Measurements from ENCODE around the gene TMEM69. TPM values are rescaled to one million over a fixed set of nuclear protein-coding genes. Genes with fewer than 3 reads are reported as not detected.

TMEM69 gene
- total and polyA plus RNA-seq, 12 donors, result 12.9 to 31.0 (median 24.6) TPM

- Histone ChIP-seq H3K4me3 (peak overlapping the region in 8 of 10 donors; percentile 70 to 94 (median 84)), H3K27ac (peak overlapping the region in 2 of 10 donors; percentile 92 to 98), H3K27me3 (no peaks in the 10 kb centered on the region), H3K36me3 (no peaks in the 10 kb centered on the region), H3K4me1 (peaks cover 6 to 72% (median 67%) of the 10 kb centered on the region in 9 donors), H3K9me3 (no peaks in the 10 kb centered on the region)
- ATAC-seq (no peak), DNase-seq (no peak)
- no peak for TF ChIP-seq CTCF (IDR thresholded peaks at IDR 0.05)
- 39 to 40% methylated on average over 2 of the region's 2 CpGs for WGBS, 2 donors
- intact Hi-C loops (cut with DNase I), result loop anchor here in 2 of 10 donors (10.0 kb wide), 3 partner anchors 60 to 340 kb away; partner anchors contain the start of genes CCDC17 (in 1 of the 2) and NASP (in 1 of the 2)
Observed at GRCh38 chr1:45684402-45684801, 3.6 kb upstream of the TMEM69 start.

GRCh38 chr1:45685308-45686014 lies 2.5 kb upstream of the TMEM69 start:
- peak overlapping the region; percentile 84 to 98 (median 96) for H3K27ac ChIP-seq
- no peak for TF ChIP-seq CTCF (IDR thresholded peaks at IDR 0.05)
- no peaks in the 10 kb centered on the region for H3K9me3 ChIP-seq
- ATAC-seq (no peak), DNase-seq (no peak)
- H3K4me1 ChIP-seq, result peaks cover 0 to 66% (median 59%) of the 10 kb centered on the region in 9 donors
- H3K4me3 ChIP-seq, result peak overlapping the region; percentile 70 to 95 (median 84)
- WGBS, 2 donors, result 1% methylated on average over 13 of the region's 13 CpGs
- intact Hi-C loops (cut with DNase I), result loop anchor here in 6 of 10 donors (1.0 to 10.0 kb wide), 9 partner anchors 61 to 339 kb away; partner anchors contain the start of genes IPP (in 4 of the 6), NASP (in 2 of the 6), CCDC163 (in 1 of the 6) and CCDC17 (in 1 of the 6)
- peaks cover 0 to 2% (median 0%) of the 10 kb centered on the region in 9 donors for H3K36me3 ChIP-seq
- no peaks in the 10 kb centered on the region for H3K27me3 ChIP-seq

GRCh38 chr1:45686015-45686287 lies 2.0 kb upstream of the TMEM69 start:
- TF ChIP-seq CTCF (IDR thresholded peaks at IDR 0.05), result no peak
- intact Hi-C loops (cut with DNase I), result loop anchor here in 6 of 10 donors (1.0 to 10.0 kb wide), 9 partner anchors 61 to 339 kb away; partner anchors contain the start of genes IPP (in 4 of the 6), NASP (in 2 of the 6), CCDC163 (in 1 of the 6) and CCDC17 (in 1 of the 6)
- 0% methylated on average over 27 of the region's 27 CpGs for WGBS, 2 donors
- Histone ChIP-seq H3K9me3 (no peaks in the 10 kb centered on the region), H3K36me3 (peaks cover 0 to 7% (median 0%) of the 10 kb centered on the region in 9 donors), H3K4me3 (peak overlapping the region; percentile 70 to 95 (median 84)), H3K27me3 (no peaks in the 10 kb centered on the region), H3K4me1 (peaks cover 0 to 61% (median 54%) of the 10 kb centered on the region in 9 donors), H3K27ac (peak overlapping the region; percentile 84 to 98 (median 96))
- ATAC-seq, result peak in 6 of 8 donors; percentile 1 to 12 (median 2)
- DNase-seq, result peak; percentile 64 to 70

GRCh38 chr1:45686288-45687013 lies 1.5 kb upstream of the TMEM69 start, which contains the start of gene GPBP1L1:
Gene GPBP1L1 (minus strand): TSS chr1:45686533. CDS start chr1:45659087, 27,446 bp downstream.
- Histone ChIP-seq H3K4me3 (peak within 1 kb of the TSS; percentile 70 to 95 (median 84)), H3K36me3 (peaks cover 0 to 12% (median 0%) of the 10 kb centered on the region in 9 donors), H3K4me1 (peaks cover 0 to 56% (median 49%) of the 10 kb centered on the region in 9 donors), H3K9me3 (no peaks in the 10 kb centered on the region), H3K27me3 (no peaks in the 10 kb centered on the region), H3K27ac (peak within 1 kb of the TSS; percentile 88 to 98 (median 96))
- DNase-seq, result peak; percentile 97 to 98
- intact Hi-C loops (cut with DNase I), result loop anchor here in 6 of 10 donors (1.0 to 10.0 kb wide), 9 partner anchors 62 to 338 kb away; partner anchors contain the start of genes IPP (in 4 of the 6), NASP (in 2 of the 6), CCDC163 (in 1 of the 6) and CCDC17 (in 1 of the 6)
- 0% methylated on average over 52 of the region's 52 CpGs for WGBS, 2 donors
- no peak for TF ChIP-seq CTCF (IDR thresholded peaks at IDR 0.05)
- ATAC-seq, result peak; percentile 90 to 96 (median 92)

Data from heart right ventricle (tissue), 16 donors.